GM12878 (cell line): ENCODE measurements around the gene ATXN3. TPM values are rescaled to one million over a fixed set of nuclear protein-coding genes. Genes with fewer than 3 reads are reported as not detected.
A peak's percentile ranks its signal among the peaks of the same experiment; 100 is the strongest.

Source experiments
- ATAC-seq: fragments of 200-7000 bp; cut with Tn5 transposase; 3 replicates; pipeline ENCODE4 v1.9.1; 2020; ENCODE audit warnings: mild to moderate bottlenecking, moderate library complexity
- BruUV-seq: library from RNA; stranded (reverse); fragments of 400-500 nt; replicated peaks from 2 replicates; lab custom pipeline; 2021; lab: Mats Ljungman, UMichigan
- CTCF ChIA-PET: fragments of 300-600 bp; sonication (Branson Sonifier 250); formaldehyde crosslinking; extraction: SDS; loops from one replicate; lab custom pipeline; 2021; ENCODE audit warnings: inconsistent platforms; lab: Yijun Ruan, JAX
- POLR2A ChIA-PET: fragments of 350-600 bp; formaldehyde crosslinking; extraction: SDS; loops from one replicate; lab custom pipeline; 2021; ENCODE audit warnings: inconsistent platforms; lab: Charles Lee
- RAD21 ChIA-PET: fragments of 300-600 bp; sonication (Branson Sonifier 250); formaldehyde crosslinking; loops from one replicate; lab custom pipeline; 2023; ENCODE audit warnings: antibody characterized with exemption; ENCODE audit not compliant: unreplicated experiment; lab: Charles Lee
- SMC1A ChIA-PET: fragments of 300-600 bp; sonication (Branson Sonifier 250); formaldehyde crosslinking; loops from one replicate; lab custom pipeline; 2023; ENCODE audit not compliant: unreplicated experiment, uncharacterized antibody; lab: Charles Lee
- DNase-seq: peaks from one replicate; pipeline ENCODE4 v3.0.0-alpha.2; 2011; ENCODE audit warnings: low read depth, low spot score
- FAIRE-seq: peaks from 3 replicates; lab custom pipeline; 2011; peaks lifted over from hg19 to GRCh38; lab: Jason Lieb, UNC
- H2AFZ ChIP-seq: 2 replicates; pipeline ENCODE4 v1.6.0; 2011; ENCODE audit warnings: low read depth, low read length, control low read depth; ENCODE audit not compliant: control insufficient read depth
- H3K27ac ChIP-seq: 2 replicates; pipeline ENCODE4 v1.5.1; 2011; ENCODE audit warnings: control low read depth; ENCODE audit not compliant: control insufficient read depth, insufficient read depth
- H3K27me3 ChIP-seq, 2 experiments: replicated peaks in 1 of 2; 2 replicates each; pipeline versions ENCODE4 v1.6.0 to v1.6.1; 2011; ENCODE audit warnings: low read length in 1 of 2; ENCODE audit not compliant: control insufficient read depth in 2 of 2, insufficient read depth in 2 of 2
- H3K36me3 ChIP-seq, 2 experiments: 2 replicates each; pipeline ENCODE4 v1.5.1; 2011; ENCODE audit warnings: low read length in 1 of 2; ENCODE audit not compliant: control insufficient read depth in 2 of 2, insufficient read depth in 2 of 2
- H3K4me1 ChIP-seq: 2 replicates; pipeline ENCODE4 v1.6.1; 2011; ENCODE audit warnings: mild to moderate bottlenecking, low read length, moderate library complexity, mixed read lengths; ENCODE audit not compliant: control insufficient read depth, insufficient read depth
- H3K4me2 ChIP-seq: 2 replicates; pipeline ENCODE4 v1.6.0; 2011; ENCODE audit warnings: control low read depth; ENCODE audit not compliant: control insufficient read depth, insufficient read depth
- H3K4me3 ChIP-seq: fragments of 200-600 bp; sonication (generic); 2 replicates; pipeline ENCODE4 v1.5.1; 2016
- H3K79me2 ChIP-seq: 2 replicates; pipeline ENCODE4 v1.6.0; 2011; ENCODE audit warnings: low read length; ENCODE audit not compliant: control insufficient read depth, insufficient read depth
- H3K9ac ChIP-seq: 2 replicates; pipeline ENCODE4 v1.8.0; 2011; ENCODE audit warnings: low read length, control low read depth, mixed read lengths; ENCODE audit not compliant: control insufficient read depth, insufficient read depth
- H3K9me3 ChIP-seq: replicated peaks from 3 replicates; pipeline ENCODE4 v1.5.1; 2011; ENCODE audit warnings: mild to moderate bottlenecking, low read length; ENCODE audit not compliant: control insufficient read depth, insufficient read depth
- H4K20me1 ChIP-seq: 2 replicates; pipeline ENCODE4 v1.6.0; 2011; ENCODE audit not compliant: control insufficient read depth, insufficient read depth
- BCL11A ChIP-seq: IDR thresholded peaks from 2 replicates; pipeline ENCODE4 v1.6.1; 2011; ENCODE audit warnings: low read depth, low read length
- CEBPB ChIP-seq, 2 experiments: fragments of 150-350 bp in 1 of 2; IDR thresholded peaks; 2 replicates each; pipeline ENCODE4 v1.6.1; 2012 to 2014; ENCODE audit warnings: low read depth in 2 of 2, low read length in 2 of 2, borderline replicate concordance in 1 of 2, inconsistent platforms in 1 of 2
- EED ChIP-seq: sonication (generic); IDR thresholded peaks from 2 replicates; pipeline ENCODE4 v1.6.1; 2016; ENCODE audit warnings: antibody characterized with exemption, low read depth
- GATAD2B ChIP-seq: fragments of 450-650 bp; conservative IDR thresholded peaks from 2 replicates; pipeline ENCODE4 v1.6.1; 2017; ENCODE audit warnings: low read depth, mild to moderate bottlenecking, moderate library complexity
- HDAC2 ChIP-seq: fragments of 200-600 bp; sonication (generic); IDR thresholded peaks from 2 replicates; pipeline ENCODE4 v1.6.1; 2017
- IKZF1 ChIP-seq: fragments of 450-650 bp; conservative IDR thresholded peaks from 2 replicates; pipeline ENCODE4 v1.6.1; 2017; ENCODE audit warnings: antibody characterized with exemption, mild to moderate bottlenecking
- IKZF2 ChIP-seq, 2 experiments: fragments of 450-650 bp; IDR thresholded peaks; 2 replicates each; pipeline ENCODE4 v1.6.1; 2017; ENCODE audit warnings: mild to moderate bottlenecking in 2 of 2, moderate library complexity in 2 of 2
- NR2C2 ChIP-seq: IDR thresholded peaks from 2 replicates; pipeline ENCODE4 v1.6.1; 2011; ENCODE audit warnings: borderline replicate concordance, low read depth; ENCODE audit not compliant: control insufficient read depth, insufficient read length
- NR2F1 ChIP-seq: fragments of 450-650 bp; conservative IDR thresholded peaks from 2 replicates; pipeline ENCODE4 v1.6.1; 2017; ENCODE audit warnings: mild to moderate bottlenecking
- POLR2A ChIP-seq: IDR thresholded peaks from 2 replicates; pipeline ENCODE4 v1.6.1; 2011; ENCODE audit warnings: low read depth, mild to moderate bottlenecking, low read length
- POLR2AphosphoS2 ChIP-seq: IDR thresholded peaks from 2 replicates; pipeline ENCODE4 v1.6.1; 2011; ENCODE audit warnings: low read depth, mild to moderate bottlenecking, low read length, improper control_type of control experiment, moderate library complexity
- TCF12 ChIP-seq: IDR thresholded peaks from 2 replicates; pipeline ENCODE4 v1.6.1; 2011; ENCODE audit warnings: low read depth, mild to moderate bottlenecking, low read length
- WGBS: methylation state at CpG from one replicate; pipeline ENCODE4 v1.1.6; 2016; ENCODE audit warnings: low lambda C conversion rate; ENCODE audit not compliant: insufficient replicate concordance, insufficient coverage; ENCODE audit errors: missing lambda C conversion rate; 5-methylcytosine and 5-hydroxymethylcytosine counted together
- in situ Hi-C: fragments of 300-500 bp; cut with MboI; formaldehyde crosslinking; loops from 9 replicates; pipeline ENCODE4 v1.14.3; 2018; ENCODE audit warnings: mixed read lengths
- intact Hi-C: fragments of 100-400 bp; cut with micrococcal nuclease; formaldehyde crosslinking; loops from one replicate; pipeline ENCODE4 v1.14.2; 2022; ENCODE audit not compliant: unreplicated experiment
- polyA plus RNA-seq, 11 experiments: library from polyadenylated mRNA; depleted of rRNA in 4 of 11; unstranded in 6 of 11; stranded (reverse) in 5 of 11; fragments of >200 nt; fragmentation: Nextera tagmentation in 4 of 11; fragmentation: Illumina TruSeq in 1 of 11; extraction: Ambion mirVana in 4 of 11; extraction: Trizol in 1 of 11; gene quantifications; 1 replicate in 1 of 11; 2 replicates in 10 of 11; pipeline versions ENCODE4 v1.2.1 to v1.2.3, GENCODE V29; 2011 to 2016; ENCODE audit warnings: inconsistent platforms in 2 of 11, missing spikeins in 2 of 11, low read depth in 1 of 11
- total RNA-seq, 4 experiments: library from RNA; depleted of rRNA in 3 of 4; stranded (reverse); fragments of >200 nt in 3 of 4; fragmentation: Illumina TruSeq in 1 of 4; extraction: Trizol in 1 of 4; gene quantifications; 2 replicates each; pipeline versions ENCODE4 v1.2.1 to v1.2.3, GENCODE V29; 2013 to 2021

ATXN3 gene
- total and polyA plus RNA-seq, 10 of the 15 experiments (the other 5 are each of a cell fraction or from before 2014, with no cell fraction given) = 15.1 to 27.3 (median 19.2) TPM

GRCh38 chr14:92121207-92121669 is 14.9 kb upstream of the ATXN3 start:
- FAIRE-seq (no peak), DNase-seq (no peak), ATAC-seq (peak; percentile 43)
- CTCF ChIA-PET = interaction anchor here (0.5 to 10.8 kb wide), 8 partner anchors 13 to 471 kb away, joined by 3 to 143 read pairs (median 4); partner anchors contain the start of gene ATXN3
- Histone ChIP-seq H2AFZ (peak overlapping the region; percentile 97), H3K27me3 (no peaks in the 10 kb centered on the region), H3K36me3 (peaks cover 0 to 7% of the 10 kb centered on the region in 2 experiments; a peak in 2 of 4 replicates), H3K4me3 (peak overlapping the region; percentile 96), H3K4me2 (peak overlapping the region; percentile 5), H3K27ac (peak overlapping the region; percentile 95), H4K20me1 (no peaks in the 10 kb centered on the region), H3K4me1 (peaks cover 6% of the 10 kb centered on the region; the same call in 1 of the 2 replicates), H3K9me3 (no peaks in the 10 kb centered on the region), H3K9ac (peak overlapping the region; percentile 83), H3K79me2 (peaks cover 47% of the 10 kb centered on the region)
- intact Hi-C loops = loop anchor here (5.0 kb wide), 1 partner anchor 431 kb away; no protein-coding TSS in a partner anchor
- RAD21 ChIA-PET = interaction anchor here (0.8 to 6.0 kb wide), 10 partner anchors 14 to 448 kb away, joined by 3 to 28 read pairs (median 4); partner anchors contain the start of gene ATXN3
- WGBS = 2% methylated on average over 36 of the region's 36 CpGs
- TSS peak; percentile 91 for BruUV-seq
- SMC1A ChIA-PET = interaction anchor here (0.9 to 3.5 kb wide), 8 partner anchors 9 to 203 kb away, joined by 3 to 21 read pairs (median 4); partner anchors contain the start of gene ATXN3
- POLR2A ChIA-PET = interaction anchor here (1.0 to 6.3 kb wide), 5 partner anchors 14 to 138 kb away, joined by 4 to 45 read pairs (median 5); partner anchors contain the start of gene ATXN3
- TF ChIP-seq HDAC2 (no peak), NR2C2 (no peak), IKZF1 (peak; percentile 53; the same call in 1 of the 2 replicates), IKZF2 (IDR thresholded peaks at IDR 0.05) (peak in 1 of 2 experiments; percentile 6; a peak in 2 of 4 replicates), POLR2AphosphoS2 (peak; percentile 68; the same call in 1 of the 2 replicates), CEBPB (IDR thresholded peaks at IDR 0.05; ENCODE audit: borderline replicate concordance in 1 of 2, low read depth in 2 of 2, low read length in 2 of 2) (no peak), GATAD2B (peak; percentile 26; the same call in 1 of the 2 replicates), EED (0 out of 2 replicates have a peak, but pooled peaks have one; percentile 44), NR2F1 (peak; percentile 76), BCL11A (0 out of 2 replicates have a peak, but pooled peaks have one; percentile 1), POLR2A (peak; percentile 91; the same call in 1 of the 2 replicates), TCF12 (0 out of 2 replicates have a peak, but pooled peaks have one; percentile 13)
- in situ Hi-C loops = loop anchor here (10.0 kb wide), 1 partner anchor 674 kb away; the partner anchor contains the start of gene GOLGA5
